OCI-LY3 (cell line): ENCODE results near the gene ZNF335.

Experiments
- H2AFZ ChIP-seq: fragments of 200-600, 300-600 bp; shearing (Covaris generic); 2 replicates; pipeline ENCODE4 v1.6.0; 2014; ENCODE audit warnings: antibody characterized with exemption, low read depth, low read length
- H3K27ac ChIP-seq: fragments of 200-600, 300-600 bp; sonication (generic); 2 replicates; pipeline ENCODE4 v1.5.1; 2014; ENCODE audit warnings: mild to moderate bottlenecking, low read length, moderate library complexity, mixed read lengths
- H3K27me3 ChIP-seq: fragments of 200-600, 300-600 bp; sonication (generic); 2 replicates; pipeline ENCODE4 v1.6.1; 2014; ENCODE audit warnings: low read depth, low read length, mixed read lengths
- H3K36me3 ChIP-seq: fragments of 200-600, 300-600 bp; sonication (generic); replicated peaks from 2 replicates; pipeline ENCODE3; 2014; ENCODE audit warnings: low read depth, low read length, mixed read lengths
- H3K4me1 ChIP-seq: fragments of 300-600, 200-600 bp; sonication (generic); 2 replicates; pipeline ENCODE4 v1.6.1; 2014; ENCODE audit warnings: low read length, mixed read lengths
- H3K4me2 ChIP-seq: fragments of 200-600, 300-600 bp; sonication (generic); 2 replicates; pipeline ENCODE4 v1.6.1; 2014; ENCODE audit warnings: low read length, mixed read lengths
- H3K4me3 ChIP-seq: fragments of 300-600, 200-600 bp; sonication (generic); 2 replicates; pipeline ENCODE4 v1.5.1; 2014; ENCODE audit warnings: antibody characterized with exemption, mild to moderate bottlenecking, low read length, moderate library complexity
- H3K79me2 ChIP-seq: fragments of 300-600, 200-600 bp; shearing (Covaris generic); 2 replicates; pipeline ENCODE4 v1.6.1; 2014; ENCODE audit warnings: mild to moderate bottlenecking, low read length, mixed read lengths
- H3K9ac ChIP-seq: fragments of 300-600, 200-600 bp; shearing (Covaris generic); 2 replicates; pipeline ENCODE4 v1.6.0; 2014; ENCODE audit warnings: mild to moderate bottlenecking, low read length, moderate library complexity
- H3K9me3 ChIP-seq: fragments of 200-600, 300-600 bp; shearing (Covaris generic); 2 replicates; pipeline ENCODE4 v1.6.1; 2014; ENCODE audit warnings: low read length, mixed read lengths; ENCODE audit not compliant: insufficient read depth
- H4K20me1 ChIP-seq: fragments of 200-600, 300-600 bp; sonication (generic); 2 replicates; pipeline ENCODE4 v1.6.1; 2016; ENCODE audit warnings: low read length, mixed read lengths; ENCODE audit not compliant: insufficient read depth
- EZH2phosphoT487 ChIP-seq: fragments of 200-600 bp; shearing (Covaris generic); IDR thresholded peaks from 2 replicates; pipeline ENCODE4 v1.6.1; 2018; ENCODE audit warnings: antibody characterized with exemption, mixed run types, low read depth
- TF ChIP-seq, protein P1 (sequence below): fragments of 200-600, 300-600 bp; sonication (generic); IDR thresholded peaks from 2 replicates; pipeline ENCODE4 v1.5.1; 2014; ENCODE audit warnings: antibody characterized with exemption, low read length, low read depth

The ZNF335 gene

GRCh38 chr20:45953672-45954071 lies 18.3 kb downstream of the ZNF335 start:
- Histone ChIP-seq H3K4me3 (no peak overlapping the region), H3K27me3 (no peaks in the 10 kb centered on the region), H3K9me3 (no peaks in the 10 kb centered on the region), H3K27ac (no peak overlapping the region), H3K36me3 (peaks cover 74% of the 10 kb centered on the region), H2AFZ (no peak overlapping the region), H3K9ac (no peak overlapping the region), H3K4me2 (no peak overlapping the region), H3K4me1 (no peaks in the 10 kb centered on the region), H4K20me1 (0 out of 2 replicates have a peak, but pooled peaks cover 4% of the 10 kb centered on the region), H3K79me2 (no peaks in the 10 kb centered on the region)
- TF ChIP-seq, protein P1, sequence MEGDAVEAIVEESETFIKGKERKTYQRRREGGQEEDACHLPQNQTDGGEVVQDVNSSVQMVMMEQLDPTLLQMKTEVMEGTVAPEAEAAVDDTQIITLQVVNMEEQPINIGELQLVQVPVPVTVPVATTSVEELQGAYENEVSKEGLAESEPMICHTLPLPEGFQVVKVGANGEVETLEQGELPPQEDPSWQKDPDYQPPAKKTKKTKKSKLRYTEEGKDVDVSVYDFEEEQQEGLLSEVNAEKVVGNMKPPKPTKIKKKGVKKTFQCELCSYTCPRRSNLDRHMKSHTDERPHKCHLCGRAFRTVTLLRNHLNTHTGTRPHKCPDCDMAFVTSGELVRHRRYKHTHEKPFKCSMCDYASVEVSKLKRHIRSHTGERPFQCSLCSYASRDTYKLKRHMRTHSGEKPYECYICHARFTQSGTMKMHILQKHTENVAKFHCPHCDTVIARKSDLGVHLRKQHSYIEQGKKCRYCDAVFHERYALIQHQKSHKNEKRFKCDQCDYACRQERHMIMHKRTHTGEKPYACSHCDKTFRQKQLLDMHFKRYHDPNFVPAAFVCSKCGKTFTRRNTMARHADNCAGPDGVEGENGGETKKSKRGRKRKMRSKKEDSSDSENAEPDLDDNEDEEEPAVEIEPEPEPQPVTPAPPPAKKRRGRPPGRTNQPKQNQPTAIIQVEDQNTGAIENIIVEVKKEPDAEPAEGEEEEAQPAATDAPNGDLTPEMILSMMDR, result no peak
- TF ChIP-seq EZH2phosphoT487, result no peak

DNA sequence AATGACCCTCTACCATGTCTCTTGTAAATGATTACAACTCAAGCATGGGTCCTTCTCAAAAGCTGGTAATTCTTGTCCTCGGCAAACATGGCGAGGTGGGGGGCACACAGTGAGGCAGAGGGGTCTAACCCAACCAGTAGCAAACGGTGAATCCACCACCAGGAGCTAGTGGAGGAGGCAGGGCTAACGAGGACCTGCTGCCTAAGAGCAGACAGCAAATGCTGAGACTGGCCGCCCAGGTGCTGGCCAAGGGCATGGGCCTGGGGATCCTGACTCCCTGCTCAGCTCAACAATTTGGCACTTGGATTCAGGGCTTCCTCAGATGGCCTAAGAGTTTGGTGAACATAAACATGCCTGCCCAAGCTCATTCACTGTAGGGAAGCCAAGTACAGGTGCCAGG lies 19.1 kb downstream of the ZNF335 start:
- TF ChIP-seq, protein P1, result no peak
- no peak for TF ChIP-seq EZH2phosphoT487
- Histone ChIP-seq H3K9ac (no peak overlapping the region), H3K9me3 (no peaks in the 10 kb centered on the region), H3K27me3 (no peaks in the 10 kb centered on the region), H3K79me2 (no peaks in the 10 kb centered on the region), H2AFZ (no peak overlapping the region), H3K4me1 (no peaks in the 10 kb centered on the region), H3K4me3 (no peak overlapping the region), H3K27ac (no peak overlapping the region), H3K4me2 (no peak overlapping the region), H3K36me3 (peaks cover 73% of the 10 kb centered on the region), H4K20me1 (no peaks in the 10 kb centered on the region)

DNA sequence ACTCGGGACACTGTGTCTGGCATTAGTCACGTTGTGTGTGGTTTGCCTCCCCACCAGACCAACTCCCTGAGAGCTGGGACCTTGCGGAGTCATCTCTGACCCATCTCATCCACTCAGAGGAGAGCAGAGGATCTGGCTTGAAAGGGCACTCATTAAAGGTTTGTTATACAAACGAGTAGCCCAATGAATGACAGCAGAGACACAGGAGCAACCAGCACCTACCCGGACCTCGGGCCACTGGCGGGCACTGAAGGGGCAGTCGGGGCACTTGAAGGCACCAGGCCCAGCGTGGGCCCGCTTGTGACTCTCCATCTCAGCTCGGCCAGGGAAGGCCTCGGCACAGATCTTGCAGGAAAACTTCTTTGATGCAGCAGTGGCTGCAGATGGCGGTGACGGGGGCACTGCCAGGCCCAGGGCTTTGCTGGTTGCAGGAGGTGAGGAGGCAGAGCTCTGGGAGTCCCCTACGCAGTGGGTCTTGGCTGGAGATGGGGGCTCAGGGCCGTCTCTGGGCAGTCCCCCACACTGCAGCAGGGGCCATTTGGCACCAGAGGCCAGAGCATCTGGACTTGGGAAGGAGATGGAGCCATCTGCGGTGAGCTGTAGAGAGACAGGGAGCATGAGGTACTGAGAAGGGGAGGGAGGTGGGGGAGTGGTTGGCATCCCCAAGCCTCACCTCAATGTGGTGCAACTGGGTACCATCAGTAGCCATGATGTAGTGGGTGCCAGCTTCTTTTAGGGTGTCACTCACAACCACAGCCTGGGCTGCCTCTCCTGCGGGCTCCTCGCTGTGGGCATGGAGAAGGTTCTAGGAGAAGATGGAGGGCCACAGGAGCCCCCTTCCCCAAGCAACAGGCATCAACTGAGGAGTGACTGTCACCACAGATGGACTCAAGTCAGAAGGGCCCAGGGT lies 19.8 kb downstream of the ZNF335 start:
- Histone ChIP-seq H3K9ac (no peak overlapping the region), H3K4me2 (no peak overlapping the region), H3K27ac (no peak overlapping the region), H3K9me3 (no peaks in the 10 kb centered on the region), H3K4me3 (no peak overlapping the region), H2AFZ (no peak overlapping the region), H3K4me1 (no peaks in the 10 kb centered on the region), H4K20me1 (no peaks in the 10 kb centered on the region), H3K36me3 (peaks cover 73% of the 10 kb centered on the region), H3K79me2 (no peaks in the 10 kb centered on the region), H3K27me3 (no peaks in the 10 kb centered on the region)
- TF ChIP-seq, protein P1, result no peak

GRCh38 chr20:45950330-45950646 lies 21.7 kb downstream of the ZNF335 start:
- H3K79me2 ChIP-seq, result no peaks in the 10 kb centered on the region
- H3K36me3 ChIP-seq, result peaks cover 80% of the 10 kb centered on the region
- H3K9ac ChIP-seq, result no peak overlapping the region
- H3K4me3 ChIP-seq, result no peak overlapping the region
- no peak overlapping the region for H3K27ac ChIP-seq
- peaks cover 7% of the 10 kb centered on the region for H3K4me1 ChIP-seq
- no peak overlapping the region for H2AFZ ChIP-seq
- no peaks in the 10 kb centered on the region for H3K9me3 ChIP-seq
- H3K4me2 ChIP-seq, result no peak overlapping the region
- H3K27me3 ChIP-seq, result no peaks in the 10 kb centered on the region
- no peaks in the 10 kb centered on the region for H4K20me1 ChIP-seq
- TF ChIP-seq, protein P1, result no peak
- no peak for TF ChIP-seq EZH2phosphoT487
